ENCODE data around the gene EHMT1. TPM values are rescaled to one million over a fixed set of nuclear protein-coding genes. Genes with fewer than 3 reads are reported as not detected.
"Not testable (repeated sequence)": the region's sequence is repeated elsewhere in the genome, so short reads cannot be mapped to it uniquely, and the experiment has no call there.

EHMT1 gene
- total RNA-seq, 4 donors from 2014 or later, result 96.4 to 136 (median 118) TPM

DNA sequence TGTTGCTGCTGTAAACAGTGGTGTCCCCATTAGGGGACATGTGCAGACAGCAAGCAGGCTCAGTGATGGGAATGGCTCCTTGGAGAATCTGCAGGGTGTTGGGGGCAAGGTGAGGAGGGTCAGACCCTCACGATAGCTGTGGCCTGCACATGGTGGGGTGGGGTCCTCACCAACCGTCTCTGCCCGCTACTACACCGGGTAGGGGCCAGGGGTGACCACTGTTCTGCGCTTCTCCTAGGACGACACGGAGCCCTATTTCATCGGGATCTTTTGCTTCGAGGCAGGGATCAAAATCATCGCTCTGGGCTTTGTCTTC lies 263.7 kb downstream of the EHMT1 start:
- Histone ChIP-seq H3K9me3 (no peaks in the 10 kb centered on the region), H3K27me3 (peaks cover 0 to 24% of the 10 kb centered on the region in 2 donors), H3K36me3 (no peaks in the 10 kb centered on the region), H3K4me1 (peaks cover 0 to 11% (median 3%) of the 10 kb centered on the region in 4 donors), H3K27ac (no peak overlapping the region), H3K4me3 (no peak overlapping the region)
- WGBS, 2 donors, result 87 to 89% methylated on average over 10 of the region's 10 CpGs
- no peak for DNase-seq (ENCODE audit: low spot score in 2 of 2)
- TF ChIP-seq, protein P1, sequence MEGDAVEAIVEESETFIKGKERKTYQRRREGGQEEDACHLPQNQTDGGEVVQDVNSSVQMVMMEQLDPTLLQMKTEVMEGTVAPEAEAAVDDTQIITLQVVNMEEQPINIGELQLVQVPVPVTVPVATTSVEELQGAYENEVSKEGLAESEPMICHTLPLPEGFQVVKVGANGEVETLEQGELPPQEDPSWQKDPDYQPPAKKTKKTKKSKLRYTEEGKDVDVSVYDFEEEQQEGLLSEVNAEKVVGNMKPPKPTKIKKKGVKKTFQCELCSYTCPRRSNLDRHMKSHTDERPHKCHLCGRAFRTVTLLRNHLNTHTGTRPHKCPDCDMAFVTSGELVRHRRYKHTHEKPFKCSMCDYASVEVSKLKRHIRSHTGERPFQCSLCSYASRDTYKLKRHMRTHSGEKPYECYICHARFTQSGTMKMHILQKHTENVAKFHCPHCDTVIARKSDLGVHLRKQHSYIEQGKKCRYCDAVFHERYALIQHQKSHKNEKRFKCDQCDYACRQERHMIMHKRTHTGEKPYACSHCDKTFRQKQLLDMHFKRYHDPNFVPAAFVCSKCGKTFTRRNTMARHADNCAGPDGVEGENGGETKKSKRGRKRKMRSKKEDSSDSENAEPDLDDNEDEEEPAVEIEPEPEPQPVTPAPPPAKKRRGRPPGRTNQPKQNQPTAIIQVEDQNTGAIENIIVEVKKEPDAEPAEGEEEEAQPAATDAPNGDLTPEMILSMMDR (IDR thresholded peaks at IDR 0.05), result no peak
- TF ChIP-seq POLR2A (IDR thresholded peaks at IDR 0.05) (no peak), EP300 (IDR thresholded peaks at IDR 0.05) (no peak)

DNA sequence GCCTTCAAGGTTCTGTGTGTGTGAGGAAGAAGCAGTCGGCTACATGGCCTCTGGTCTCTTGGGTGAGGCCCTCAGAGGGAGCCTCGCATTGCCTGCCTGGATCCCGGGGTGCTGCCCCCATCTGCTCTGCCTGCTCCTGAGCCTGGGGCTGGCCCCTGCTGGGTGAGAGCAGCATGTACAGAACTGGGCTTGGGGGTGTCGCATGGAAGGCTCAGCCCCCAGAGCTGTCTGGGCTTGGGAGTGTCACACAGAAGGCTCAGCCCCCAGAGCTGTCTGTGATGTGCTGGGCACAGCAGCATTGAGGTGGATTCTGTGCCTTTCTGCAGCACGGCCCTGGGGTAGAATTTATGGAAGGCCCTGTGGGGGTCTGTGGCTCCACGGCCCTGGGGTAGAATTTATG lies 265.2 kb downstream of the EHMT1 start:
- H3K27ac ChIP-seq; DNase-seq (ENCODE audit: low spot score in 2 of 2): not testable (repeated sequence)

DNA sequence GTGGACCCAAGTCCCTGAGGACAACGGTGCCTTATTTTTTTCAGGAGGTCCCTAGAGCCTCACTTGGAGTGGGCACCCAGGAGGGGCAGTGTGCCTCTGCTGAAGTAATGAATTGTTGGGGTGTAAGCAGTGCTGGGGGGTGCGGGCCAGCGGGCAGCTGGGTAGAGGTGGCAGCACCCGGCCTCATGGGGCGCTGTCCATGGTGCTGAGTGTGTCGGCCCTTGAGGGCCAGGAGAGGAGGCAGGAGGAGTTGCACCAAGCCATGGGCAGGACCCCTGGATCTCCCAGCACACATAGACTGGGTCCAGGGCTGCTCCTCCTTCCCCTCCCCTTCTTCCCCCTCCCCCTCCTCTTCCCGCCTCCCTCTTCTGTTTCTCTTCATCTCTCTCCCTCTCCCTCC lies 265.7 kb downstream of the EHMT1 start:
- not testable (repeated sequence) for DNase-seq (ENCODE audit: low spot score in 2 of 2); H3K4me1 ChIP-seq; H3K36me3 ChIP-seq; H3K4me3 ChIP-seq; H3K9me3 ChIP-seq; H3K27ac ChIP-seq; H3K27me3 ChIP-seq
- WGBS, 2 donors, result 18 to 30% methylated on average over 2 to 6 of the region's 7 CpGs

More for the DNA sequence above, 265.2 kb downstream of the EHMT1 start:
- H3K4me1 ChIP-seq, H3K4me3 ChIP-seq, H3K36me3 ChIP-seq, H3K9me3 ChIP-seq: not testable (repeated sequence)
- no CpG with 5 or more reads among the region's 6 CpGs for WGBS, 2 donors
- peaks cover 0 to 14% of the 10 kb centered on the region in 2 donors for H3K27me3 ChIP-seq

DNA sequence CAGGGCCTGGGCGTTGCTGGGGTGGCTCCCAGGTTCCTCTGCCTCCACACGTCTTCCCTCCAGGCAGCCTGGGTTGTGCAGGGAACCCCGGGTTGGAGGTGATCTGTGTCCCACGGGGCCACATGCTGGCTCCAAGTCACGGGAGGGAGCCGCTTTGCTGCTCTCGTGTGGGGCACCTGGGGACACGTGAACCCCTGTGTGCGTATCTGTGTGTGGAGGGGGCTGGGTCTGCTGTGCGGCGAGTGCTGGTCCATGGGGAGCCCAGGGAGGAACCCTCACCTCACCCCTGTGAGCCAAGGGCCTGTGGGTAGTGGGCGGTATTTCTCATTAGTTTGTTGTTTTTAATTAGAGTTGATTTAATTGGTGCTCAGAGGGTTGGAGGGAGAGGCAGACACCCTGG lies 266.3 kb downstream of the EHMT1 start:
- not testable (repeated sequence) for H3K4me1 ChIP-seq; H3K4me3 ChIP-seq; H3K27me3 ChIP-seq; H3K9me3 ChIP-seq; DNase-seq (ENCODE audit: low spot score in 2 of 2); H3K27ac ChIP-seq; H3K36me3 ChIP-seq
- WGBS, 2 donors, result 74 to 82% methylated on average over 3 to 5 of the region's 12 CpGs

Small RNA genes lying within 50 kb of the gene (small RNA-seq; reads per million reads assigned to genes)
- not detected for gene MIR602
- not detected for gene RF00017

Other genes with a start within 250 kb of the EHMT1 start
- 10 to 100 TPM; 27.6 to 99.9 (median 55.2) TPM for gene EXD3, start 195.8 kb upstream of the EHMT1 start, total RNA-seq
- 10 to 100 TPM in 2 of 4 donors, 1 to 10 TPM in 2; 6.3 to 11.4 (median 10.1) TPM for gene NOXA1, start 195.6 kb upstream of the EHMT1 start, total RNA-seq
- not detected for gene ENTPD8, start 177.6 kb upstream of the EHMT1 start, total RNA-seq
- gene NSMF, start 159.7 kb upstream of the EHMT1 start, total RNA-seq, result 100 to 1,000 TPM; 219 to 297 (median 270) TPM
- gene PNPLA7, start 68.6 kb upstream of the EHMT1 start, total RNA-seq, result 10 to 100 TPM; 12.0 to 25.2 (median 18.7) TPM
- gene MRPL41, start 67.1 kb upstream of the EHMT1 start, total RNA-seq, result 100 to 1,000 TPM in 1 of 4 donors, 10 to 100 TPM in 3; 77.1 to 161 (median 98.3) TPM
- 10 to 100 TPM; 40.8 to 61.5 (median 42.4) TPM for gene DPH7, start 40.1 kb upstream of the EHMT1 start, total RNA-seq
- 10 to 100 TPM; 13.8 to 17.4 (median 15.8) TPM for gene ZMYND19, start 28.5 kb upstream of the EHMT1 start, total RNA-seq
- gene ARRDC1, start 13.3 kb upstream of the EHMT1 start, total RNA-seq, result 10 to 100 TPM; 26.4 to 83.1 (median 50.1) TPM